Psoas muscle (tissue), 8 donors: ENCODE measurements around the gene KLHL29. TPM values are rescaled to one million over a fixed set of nuclear protein-coding genes. Genes with fewer than 3 reads are reported as not detected.
A peak's percentile ranks its signal among the peaks of the same experiment; 100 is the strongest.

Experiments used
- ATAC-seq, 4 donors: fragments of 200-7000 bp; cut with Tn5 transposase; one replicate each; pipeline ENCODE4 v1.9.1; 2020; ENCODE audit warnings: moderate library complexity in 3 of 4, mild to moderate bottlenecking in 2 of 4
- DNase-seq, 2 donors: peaks; one replicate each; pipeline ENCODE4 v3.0.0-alpha.2; 2020
- H3K27ac ChIP-seq: fragments of 200-600 bp; one replicate; pipeline ENCODE4 v1.8.0; 2022
- H3K27me3 ChIP-seq, 3 donors: fragments of 200-600 bp in 1 of 3; one replicate each; pipeline versions ENCODE4 v1.6.1 to v1.8.0; 2013 to 2022; ENCODE audit warnings: low read length in 2 of 3, mild to moderate bottlenecking in 2 of 3, moderate library complexity in 1 of 3; ENCODE audit not compliant: insufficient read depth in 3 of 3
- H3K36me3 ChIP-seq, 2 donors: fragments of 200-600 bp in 1 of 2; one replicate each; pipeline versions ENCODE4 v1.6.1 to v1.8.0; 2013 to 2022; ENCODE audit warnings: low read depth in 1 of 2, mild to moderate bottlenecking in 1 of 2, moderate library complexity in 1 of 2; ENCODE audit not compliant: insufficient read depth in 1 of 2
- H3K4me1 ChIP-seq: fragments of 200-600 bp; one replicate; pipeline ENCODE4 v1.8.0; 2022
- H3K4me3 ChIP-seq: fragments of 200-600 bp; one replicate; pipeline ENCODE4 v1.8.0; 2022; ENCODE audit warnings: mild to moderate bottlenecking
- H3K9me3 ChIP-seq: fragments of 200-600 bp; one replicate; pipeline ENCODE4 v1.8.0; 2022
- CTCF ChIP-seq: fragments of 200-600 bp; IDR thresholded peaks from one replicate; pipeline ENCODE4 v1.8.0; 2022; ENCODE audit warnings: antibody characterized with exemption
- WGBS, 3 donors: extraction: QIAGEN DNeasy Blood & Tissue Kit; methylation state at CpG; one replicate each; pipeline versions ENCODE4 v1.1.6 to v1.1.7; 2013; 5-methylcytosine and 5-hydroxymethylcytosine counted together
- intact Hi-C, 2 donors: fragments of 100-400 bp; cut with DNase I; formaldehyde crosslinking; loops; one replicate each; pipeline versions ENCODE4 v1.11.0 to v1.14.2; 2022
- polyA plus RNA-seq, 3 donors: library from polyadenylated mRNA; stranded (reverse); fragments of 200-250 nt; gene quantifications; one replicate each; pipeline ENCODE4 v1.2.3, GENCODE V29; 2013
- total RNA-seq, 4 donors: library from RNA; stranded (reverse); fragmentation: NEBNext Ultra II Directional in 2 of 4; extraction: Animal tissue kit (Norgen Biotek cat#: 25700) in 2 of 4; gene quantifications; one replicate each; pipeline versions ENCODE4 v1.2.1 to v1.2.4, GENCODE V29; 2021 to 2023
- donor health status: healthy with polysubstance abuse.
- donor health status: DM: no; HTN: no; CAD: no; lungs with moderate emphysema.
- donor health status: Bipolar disorder and iron deficiency.
- donor health status: healthy.
- donor health status: DM: yes; HTN: yes; CAD: no.
- donor health status: DM: no; HTN: no; CAD: no.
- donor health status: DM: no; HTN: no; CAD: no.
- donor health status: DM: yes; HTN: yes; CAD: no.

Gene KLHL29
- total and polyA plus RNA-seq, 7 donors = 4.4 to 14.1 (median 6.8) TPM

GRCh38 chr2:23565814-23566213, 180.8 kb downstream of the KLHL29 start:
- Histone ChIP-seq H3K9me3 (no peaks in the 10 kb centered on the region), H3K4me3 (no peak overlapping the region), H3K27ac (peak overlapping the region; percentile 90), H3K27me3 (no peaks in the 10 kb centered on the region), H3K36me3 (peaks cover 0 to 9% of the 10 kb centered on the region in 2 donors), H3K4me1 (peaks cover 48% of the 10 kb centered on the region)
- WGBS, 3 donors = 43 to 52% (median 48%) methylated on average over 6 of the region's 6 CpGs
- intact Hi-C loops = no loop called here
- peak; percentile 68 to 81 for DNase-seq
- peak; percentile 56 to 62 (median 57) for ATAC-seq
- TF ChIP-seq CTCF = no peak

GRCh38 chr2:23566241-23567142, 181.5 kb downstream of the KLHL29 start:
- intact Hi-C loops = no loop called here
- ATAC-seq (no peak), DNase-seq (no peak)
- Histone ChIP-seq H3K27me3 (no peaks in the 10 kb centered on the region), H3K9me3 (no peaks in the 10 kb centered on the region), H3K4me1 (peaks cover 48% of the 10 kb centered on the region), H3K27ac (peak overlapping the region; percentile 90), H3K36me3 (peaks cover 0 to 9% of the 10 kb centered on the region in 2 donors), H3K4me3 (no peak overlapping the region)
- TF ChIP-seq CTCF = peak; percentile 38
- WGBS, 3 donors = 79 to 96% (median 85%) methylated on average over 6 of the region's 6 CpGs

- WGBS, 3 donors = 83 to 89% (median 88%) methylated on average over 15 of the region's 15 CpGs
- intact Hi-C loops = no loop called here
- Histone ChIP-seq H3K9me3 (no peaks in the 10 kb centered on the region), H3K4me1 (peaks cover 48% of the 10 kb centered on the region), H3K27me3 (no peaks in the 10 kb centered on the region), H3K27ac (no peak overlapping the region), H3K4me3 (no peak overlapping the region), H3K36me3 (peaks cover 0 to 5% of the 10 kb centered on the region in 2 donors)
- TF ChIP-seq CTCF = no peak
- ATAC-seq (no peak), DNase-seq (no peak)
Observed at GRCh38 chr2:23567161-23567756, 182.3 kb downstream of the KLHL29 start.

- Histone ChIP-seq H3K4me3 (no peak overlapping the region), H3K9me3 (no peaks in the 10 kb centered on the region), H3K27me3 (no peaks in the 10 kb centered on the region), H3K36me3 (no peaks in the 10 kb centered on the region), H3K27ac (no peak overlapping the region), H3K4me1 (peaks cover 44% of the 10 kb centered on the region)
- DNase-seq (no peak), ATAC-seq (no peak)
- intact Hi-C loops = no loop called here
- 95 to 98% (median 96%) methylated on average over 2 of the region's 2 CpGs for WGBS, 3 donors
- no peak for TF ChIP-seq CTCF
Observed at GRCh38 chr2:23568211-23568610, 183.2 kb downstream of the KLHL29 start.
